Heart left ventricle (tissue), 16 donors: ENCODE measurements around the gene ASF1B. TPM values are rescaled to one million over a fixed set of nuclear protein-coding genes. Genes with fewer than 3 reads are reported as not detected.

Source experiments
- ATAC-seq, 4 donors: fragments of 200-7000 bp; cut with Tn5 transposase; one replicate each; pipeline ENCODE4 v1.9.1; 2020 to 2022; ENCODE audit warnings: moderate library complexity in 4 of 4, mild to moderate bottlenecking in 3 of 4, moderate number of reproducible peaks in 1 of 4
- DNase-seq, 5 donors: peaks; one replicate each; pipeline ENCODE4 v3.0.0-alpha.2; 2020
- H3K27ac ChIP-seq, 12 donors: fragments of 200-600 bp; sonication (generic) in 4 of 12; one replicate each; pipeline versions ENCODE4 v1.5.0 to v1.8.0; 2016 to 2022; ENCODE audit warnings: mild to moderate bottlenecking in 2 of 12
- H3K27me3 ChIP-seq, 9 donors: fragments of 200-600 bp; sonication (generic) in 2 of 9; one replicate each; pipeline versions ENCODE4 v1.5.1 to v1.8.0; 2016 to 2022; ENCODE audit warnings: mild to moderate bottlenecking in 3 of 9
- H3K36me3 ChIP-seq, 9 donors: fragments of 200-600 bp; sonication (generic) in 2 of 9; one replicate each; pipeline versions ENCODE4 v1.5.0 to v1.8.0; 2018 to 2022; ENCODE audit warnings: mild to moderate bottlenecking in 2 of 9
- H3K4me1 ChIP-seq, 12 donors: fragments of 200-600 bp; sonication (generic) in 4 of 12; one replicate each; pipeline versions ENCODE4 v1.5.0 to v1.8.0; 2016 to 2022; ENCODE audit warnings: mild to moderate bottlenecking in 3 of 12
- H3K4me3 ChIP-seq, 12 donors: fragments of 200-600 bp; sonication (generic) in 4 of 12; one replicate each; pipeline versions ENCODE4 v1.5.0 to v1.8.0; 2017 to 2022; ENCODE audit warnings: mild to moderate bottlenecking in 9 of 12, moderate library complexity in 4 of 12
- H3K9me3 ChIP-seq, 12 donors: fragments of 200-600 bp; sonication (generic) in 4 of 12; one replicate each; pipeline versions ENCODE4 v1.5.0 to v1.8.0; 2016 to 2022; ENCODE audit warnings: mild to moderate bottlenecking in 1 of 12
- POLR2A ChIP-seq, 2 donors: fragments of 450-650 bp; IDR thresholded peaks; one replicate each; pipeline ENCODE4 v1.6.1; 2017; ENCODE audit warnings: antibody characterized with exemption in 2 of 2, mild to moderate bottlenecking in 2 of 2, moderate library complexity in 2 of 2
- WGBS, 4 donors: extraction: QIAGEN DNeasy Blood & Tissue Kit in 2 of 4; methylation state at CpG; one replicate each; pipeline versions ENCODE4 v1.1.5 to v1.1.7; 2013 to 2018; 5-methylcytosine and 5-hydroxymethylcytosine counted together
- intact Hi-C, 10 donors: fragments of 100-400 bp; cut with DNase I; formaldehyde crosslinking; loops; one replicate each; pipeline versions ENCODE4 v1.11.1 to v1.14.2; 2022
- polyA plus RNA-seq, 2 donors: library from polyadenylated mRNA; stranded (reverse); fragments of 200-250 nt; gene quantifications; one replicate each; pipeline ENCODE4 v1.2.3, GENCODE V29; 2013
- total RNA-seq, 9 donors: library from RNA; depleted of rRNA in 2 of 9; stranded (reverse); fragments of >200 nt in 2 of 9; fragmentation: NEBNext Ultra II Directional in 3 of 9; extraction: Animal tissue kit (Norgen Biotek cat#: 25700) in 3 of 9; gene quantifications; one replicate each; pipeline versions ENCODE4 v1.1.0 to v1.2.4, GENCODE V29; 2016 to 2023
- TF ChIP-seq, protein P1 (sequence below), 12 donors: fragments of 200-600 bp; sonication (generic) in 4 of 12; IDR thresholded peaks; one replicate each; pipeline versions ENCODE4 v1.5.0 to v1.8.0; 2018 to 2022; ENCODE audit warnings: antibody characterized with exemption in 12 of 12, mild to moderate bottlenecking in 5 of 12
- donor health status: ischemic (EF 13 %, LVEDD 7.1; RV severe dilation, severe dysfunction).
- donor health status: healthy with polysubstance abuse.
- donor health status: DM: no; HTN: yes; CAD: no.
- donor health status: DM: no; HTN: no; CAD: no.
- donor health status: ischemic (EF 25% LVEDD 6.9; RV normal size, moderate dysfunction).
- donor health status: ischemic (EF 25% LVEDD 5.7; RV mildly dilated, moderate dysfunction).
- donor health status: healthy.
- donor health status: DM: yes; HTN: yes; CAD: no.
- donor health status: ischemic (EF 35%, LVEDD 5.7; RV mildly dilated, moderate dysfunction).
- donor health status: nonischemic (EF 11% LVEDD 7.7; RV severe dilation, severe dysfunction).
- donor health status: DM: yes; HTN: yes; CAD: no.
- donor health status: PGD.
- donor health status: ischemic (EF 29% LVEDD 5.4; RV normal size, mild dysfunction).
- donor health status: nonischemic (EF 23%, LVEDD 6.1; RV moderate dilation, normal function).

Gene ASF1B
- total and polyA plus RNA-seq, 11 donors: 0.19 to 7.0 (median 0.91) TPM

DNA sequence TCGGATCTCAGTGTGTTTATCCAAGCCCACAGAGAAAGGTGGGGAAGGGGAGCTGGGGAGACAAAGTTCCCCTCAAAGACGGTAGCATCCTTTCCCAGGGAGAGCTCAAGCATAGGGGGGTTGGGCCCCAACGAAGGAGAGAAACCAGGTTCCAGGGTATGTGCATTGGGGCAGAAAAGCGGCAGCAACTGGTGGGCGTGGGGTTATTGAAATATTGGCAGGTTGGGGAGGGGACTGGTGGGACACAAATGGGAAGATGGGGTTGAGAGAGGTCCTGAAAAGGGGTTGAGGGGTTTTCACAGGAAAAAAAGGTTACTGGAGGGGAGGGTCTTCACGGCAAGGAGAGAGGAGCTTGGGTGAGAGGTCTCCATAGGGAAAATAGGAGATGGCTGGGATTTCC is 1.0 kb downstream of the ASF1B start:
- TF ChIP-seq, protein P1, sequence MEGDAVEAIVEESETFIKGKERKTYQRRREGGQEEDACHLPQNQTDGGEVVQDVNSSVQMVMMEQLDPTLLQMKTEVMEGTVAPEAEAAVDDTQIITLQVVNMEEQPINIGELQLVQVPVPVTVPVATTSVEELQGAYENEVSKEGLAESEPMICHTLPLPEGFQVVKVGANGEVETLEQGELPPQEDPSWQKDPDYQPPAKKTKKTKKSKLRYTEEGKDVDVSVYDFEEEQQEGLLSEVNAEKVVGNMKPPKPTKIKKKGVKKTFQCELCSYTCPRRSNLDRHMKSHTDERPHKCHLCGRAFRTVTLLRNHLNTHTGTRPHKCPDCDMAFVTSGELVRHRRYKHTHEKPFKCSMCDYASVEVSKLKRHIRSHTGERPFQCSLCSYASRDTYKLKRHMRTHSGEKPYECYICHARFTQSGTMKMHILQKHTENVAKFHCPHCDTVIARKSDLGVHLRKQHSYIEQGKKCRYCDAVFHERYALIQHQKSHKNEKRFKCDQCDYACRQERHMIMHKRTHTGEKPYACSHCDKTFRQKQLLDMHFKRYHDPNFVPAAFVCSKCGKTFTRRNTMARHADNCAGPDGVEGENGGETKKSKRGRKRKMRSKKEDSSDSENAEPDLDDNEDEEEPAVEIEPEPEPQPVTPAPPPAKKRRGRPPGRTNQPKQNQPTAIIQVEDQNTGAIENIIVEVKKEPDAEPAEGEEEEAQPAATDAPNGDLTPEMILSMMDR (IDR thresholded peaks at IDR 0.05): no peak
- no peak for TF ChIP-seq POLR2A (IDR thresholded peaks at IDR 0.05)
- no peaks in the 10 kb centered on the region for H3K27me3 ChIP-seq
- peaks cover 0 to 49% (median 27%) of the 10 kb centered on the region in 12 donors for H3K4me1 ChIP-seq
- H3K27ac ChIP-seq: no peak overlapping the region
- ATAC-seq (no peak), DNase-seq (no peak)
- H3K4me3 ChIP-seq: peak overlapping the region in 1 of 12 donors; percentile 83
- intact Hi-C loops: loop anchor here in 3 of 10 donors (5.0 to 10.0 kb wide), 5 partner anchors 63 to 359 kb away; partner anchors contain the start of genes GIPC1 (in 1 of the 3), MISP3 (in 1 of the 3) and PTGER1 (in 1 of the 3)
- 47 to 58% (median 50%) methylated on average over 6 of the region's 6 CpGs for WGBS, 4 donors
- H3K9me3 ChIP-seq: no peaks in the 10 kb centered on the region
- H3K36me3 ChIP-seq: no peaks in the 10 kb centered on the region

DNA sequence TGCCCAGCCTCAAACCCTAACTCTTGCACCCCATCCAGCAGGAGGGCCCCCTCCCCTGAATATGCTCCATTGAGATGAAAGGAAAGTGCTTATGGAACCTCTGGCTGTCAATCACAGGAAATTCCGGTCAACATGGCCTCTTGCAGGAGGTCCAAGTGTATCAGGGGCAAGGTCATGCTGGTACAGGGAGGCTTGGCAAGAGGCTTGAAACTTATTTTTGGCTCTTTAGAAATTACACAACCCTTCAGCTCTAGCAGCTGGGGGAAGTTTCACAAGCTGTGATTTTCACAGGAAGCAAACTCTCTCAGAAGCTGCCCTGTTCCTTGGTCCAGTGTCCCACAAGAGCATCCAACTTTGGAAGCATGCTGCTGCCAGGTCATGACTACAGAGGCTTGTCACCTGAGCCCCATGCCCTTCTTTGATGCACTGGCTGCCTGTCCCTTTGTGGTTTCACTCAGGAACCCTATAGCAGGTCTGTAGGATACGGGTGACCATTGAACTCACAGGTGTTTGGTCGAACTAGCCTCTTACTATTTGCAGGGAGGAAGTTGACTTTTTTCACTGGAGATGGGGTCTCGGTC is 8.4 kb downstream of the ASF1B start:
- no peak for TF ChIP-seq POLR2A (IDR thresholded peaks at IDR 0.05)
- TF ChIP-seq, protein P1 (IDR thresholded peaks at IDR 0.05): no peak
- H3K27ac ChIP-seq: peak overlapping the region in 11 of 12 donors; percentile 57 to 88 (median 72)
- H3K4me1 ChIP-seq: peaks cover 0 to 42% (median 14%) of the 10 kb centered on the region in 12 donors
- H3K9me3 ChIP-seq: no peaks in the 10 kb centered on the region
- peak in 4 of 5 donors; percentile 43 to 67 (median 50) for DNase-seq
- no peaks in the 10 kb centered on the region for H3K27me3 ChIP-seq
- H3K36me3 ChIP-seq: no peaks in the 10 kb centered on the region
- intact Hi-C loops: no loop called here
- peak overlapping the region in 1 of 12 donors; percentile 12 for H3K4me3 ChIP-seq
- peak; percentile 84 to 93 (median 92) for ATAC-seq
- WGBS, 4 donors: 66 to 72% (median 68%) methylated on average over 4 of the region's 4 CpGs

DNA sequence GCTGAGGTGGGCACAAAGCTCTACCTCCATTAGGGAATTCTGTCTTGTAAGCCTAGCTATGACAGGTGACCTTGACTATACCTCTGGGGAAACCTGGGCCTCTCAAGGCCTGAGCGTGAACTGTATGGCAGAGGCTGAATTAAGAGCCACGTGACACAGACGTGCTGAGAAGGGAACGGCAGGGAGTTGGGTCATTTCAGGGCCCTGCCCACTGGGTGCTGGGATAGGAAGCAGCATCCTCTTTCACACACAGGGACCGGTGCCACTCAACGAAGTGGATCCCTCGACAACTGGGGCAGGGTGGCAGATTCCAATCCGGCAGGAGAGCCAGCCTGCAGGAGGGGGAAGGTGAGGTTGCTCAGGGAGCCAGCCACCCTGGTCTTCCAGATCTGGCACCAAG is 9.2 kb downstream of the ASF1B start:
- DNase-seq (peak in 4 of 5 donors; percentile 50 to 68 (median 60)), ATAC-seq (peak; percentile 30 to 77 (median 70))
- WGBS, 4 donors: 47 to 69% (median 65%) methylated on average over 8 of the region's 8 CpGs
- H3K9me3 ChIP-seq: no peaks in the 10 kb centered on the region
- no peak for TF ChIP-seq POLR2A (IDR thresholded peaks at IDR 0.05)
- TF ChIP-seq, protein P1 (IDR thresholded peaks at IDR 0.05): no peak
- no peak overlapping the region for H3K4me3 ChIP-seq
- intact Hi-C loops: no loop called here
- no peaks in the 10 kb centered on the region for H3K27me3 ChIP-seq
- H3K27ac ChIP-seq: peak overlapping the region in 11 of 12 donors; percentile 57 to 88 (median 72)
- H3K4me1 ChIP-seq: peaks cover 0 to 42% (median 14%) of the 10 kb centered on the region in 12 donors
- no peaks in the 10 kb centered on the region for H3K36me3 ChIP-seq

DNA sequence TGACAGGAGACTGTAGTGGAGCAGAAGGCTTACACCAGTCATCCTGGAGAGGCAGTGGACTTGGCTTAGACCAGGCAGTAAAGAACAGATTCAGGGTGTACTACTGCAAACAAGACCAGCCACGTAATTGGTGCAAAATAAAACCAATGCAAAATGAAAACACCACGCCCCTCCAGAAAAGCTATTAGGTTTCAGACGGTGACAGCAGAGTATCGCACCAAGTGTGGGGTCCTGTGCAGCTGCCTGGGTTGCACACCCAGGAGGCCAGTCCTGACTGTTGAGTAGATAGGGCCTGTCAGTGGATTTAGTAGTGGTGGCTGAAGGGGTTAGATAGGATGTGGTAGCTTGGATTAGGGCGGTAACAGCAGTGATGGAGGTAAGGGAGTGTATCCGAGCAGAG is 13.5 kb downstream of the ASF1B start:
- Histone ChIP-seq H3K9me3 (no peaks in the 10 kb centered on the region), H3K27me3 (no peaks in the 10 kb centered on the region), H3K4me1 (peaks cover 0 to 36% (median 24%) of the 10 kb centered on the region in 12 donors), H3K27ac (no peak overlapping the region), H3K36me3 (no peaks in the 10 kb centered on the region), H3K4me3 (no peak overlapping the region)
- intact Hi-C loops: no loop called here
- ATAC-seq (no peak), DNase-seq (peak in 1 of 5 donors; percentile 38)
- 96 to 99% (median 98%) methylated on average over 6 of the region's 6 CpGs for WGBS, 4 donors
- TF ChIP-seq, protein P1 (IDR thresholded peaks at IDR 0.05): no peak
- TF ChIP-seq POLR2A (IDR thresholded peaks at IDR 0.05): no peak
